ENCODE results near the gene LRRC8B. TPM values are rescaled to one million over a fixed set of nuclear protein-coding genes. Genes with fewer than 3 reads are reported as not detected.

Gene LRRC8B
- total and polyA plus RNA-seq, 2 of the 13 experiments (the other 11 are each of a cell fraction or from before 2014, with no cell fraction given) = 4.9 to 7.6 TPM

DNA sequence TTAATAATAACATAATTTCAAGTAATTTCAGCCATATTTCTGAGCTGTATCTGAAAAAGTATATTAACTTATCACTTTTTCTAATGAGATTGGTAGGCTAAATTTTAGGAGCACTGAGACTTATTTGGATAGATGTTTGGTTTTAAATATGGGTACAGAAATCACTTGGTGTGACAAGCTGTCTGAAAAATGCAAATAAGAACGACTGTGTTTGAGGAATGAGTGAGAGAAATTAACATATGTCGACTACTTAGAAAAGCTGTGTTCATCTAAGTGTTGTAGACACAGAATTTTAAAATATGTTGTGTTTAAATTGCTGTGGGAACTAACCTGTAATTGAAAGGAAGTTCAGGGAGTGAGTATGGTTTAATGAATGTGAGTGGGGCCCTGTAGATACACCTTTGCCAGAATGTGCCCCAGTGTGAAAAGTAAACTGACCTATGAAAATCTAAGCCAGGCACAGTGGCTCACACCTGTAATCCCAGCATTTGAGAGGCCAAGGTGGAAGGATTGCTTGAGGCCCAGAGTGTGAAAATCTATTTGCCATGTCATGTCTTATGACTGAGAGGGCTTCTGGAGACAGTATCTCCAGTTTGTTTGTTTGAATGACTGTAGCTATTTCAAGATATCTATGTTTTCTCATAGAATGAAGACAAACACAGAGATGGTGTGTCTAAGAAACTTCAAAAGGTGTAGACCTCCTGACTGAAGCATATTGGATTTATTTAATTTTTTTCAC, 54.5 kb downstream of the LRRC8B start:
- peaks cover 9% of the 10 kb centered on the region for H3K4me1 ChIP-seq (ENCODE audit: insufficient read depth, low read length)
- peaks cover 3 to 21% of the 10 kb centered on the region in 2 experiments; a peak in 4 of 5 replicates for H3K36me3 ChIP-seq (replicated peaks in 1 of 2; ENCODE audit: control insufficient read depth in 1 of 2, insufficient read depth in 2 of 2, low read length in 2 of 2)
- H2AFZ ChIP-seq (ENCODE audit: low read length) = no peak overlapping the region
- no TSS peak for BruUV-seq (replicated peaks)
- no peak for DNase-seq (ENCODE audit: low spot score)
- TF ChIP-seq ZNF660 (CRISPR knock-in tag; IDR thresholded peaks at IDR 0.05; ENCODE audit: borderline replicate concordance, low read depth) (no peak), SRSF1 (optimal IDR thresholded peaks at IDR 0.05; ENCODE audit: low read depth, low read length) (no peak), ZNF274 (CRISPR knock-in tag; IDR thresholded peaks at IDR 0.05) (no peak), RARG (CRISPR knock-in tag; IDR thresholded peaks at IDR 0.05; ENCODE audit: low read depth) (no peak), ZFX (CRISPR knock-in tag; IDR thresholded peaks at IDR 0.05; ENCODE audit: low read depth) (no peak), CBFB (CRISPR knock-in tag; IDR thresholded peaks at IDR 0.05) (no peak), PLRG1 (conservative IDR thresholded peaks at IDR 0.05) (no peak), KAT8 (CRISPR knock-in tag; IDR thresholded peaks at IDR 0.05) (no peak), PAF1 (CRISPR knock-in tag; IDR thresholded peaks at IDR 0.05) (no peak), SIN3B (IDR thresholded peaks at IDR 0.05; ENCODE audit: low read length) (no peak), PPARG (CRISPR knock-in tag; conservative IDR thresholded peaks at IDR 0.05) (no peak), ZNF431 (CRISPR knock-in tag; IDR thresholded peaks at IDR 0.05; ENCODE audit: borderline replicate concordance, low read depth) (no peak)
- TF ChIP-seq, protein P1, sequence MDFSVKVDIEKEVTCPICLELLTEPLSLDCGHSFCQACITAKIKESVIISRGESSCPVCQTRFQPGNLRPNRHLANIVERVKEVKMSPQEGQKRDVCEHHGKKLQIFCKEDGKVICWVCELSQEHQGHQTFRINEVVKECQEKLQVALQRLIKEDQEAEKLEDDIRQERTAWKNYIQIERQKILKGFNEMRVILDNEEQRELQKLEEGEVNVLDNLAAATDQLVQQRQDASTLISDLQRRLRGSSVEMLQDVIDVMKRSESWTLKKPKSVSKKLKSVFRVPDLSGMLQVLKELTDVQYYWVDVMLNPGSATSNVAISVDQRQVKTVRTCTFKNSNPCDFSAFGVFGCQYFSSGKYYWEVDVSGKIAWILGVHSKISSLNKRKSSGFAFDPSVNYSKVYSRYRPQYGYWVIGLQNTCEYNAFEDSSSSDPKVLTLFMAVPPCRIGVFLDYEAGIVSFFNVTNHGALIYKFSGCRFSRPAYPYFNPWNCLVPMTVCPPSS (IDR thresholded peaks at IDR 0.05) = no peak
- TF ChIP-seq, protein P2, sequence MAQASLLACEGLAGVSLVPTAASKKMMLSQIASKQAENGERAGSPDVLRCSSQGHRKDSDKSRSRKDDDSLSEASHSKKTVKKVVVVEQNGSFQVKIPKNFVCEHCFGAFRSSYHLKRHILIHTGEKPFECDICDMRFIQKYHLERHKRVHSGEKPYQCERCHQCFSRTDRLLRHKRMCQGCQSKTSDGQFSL (CRISPR knock-in tag; IDR thresholded peaks at IDR 0.05) = no peak
- TF ChIP-seq, protein P3, sequence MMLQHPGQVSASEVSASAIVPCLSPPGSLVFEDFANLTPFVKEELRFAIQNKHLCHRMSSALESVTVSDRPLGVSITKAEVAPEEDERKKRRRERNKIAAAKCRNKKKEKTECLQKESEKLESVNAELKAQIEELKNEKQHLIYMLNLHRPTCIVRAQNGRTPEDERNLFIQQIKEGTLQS (CRISPR knock-in tag; IDR thresholded peaks at IDR 0.05) = no peak
- TF ChIP-seq, protein P4, sequence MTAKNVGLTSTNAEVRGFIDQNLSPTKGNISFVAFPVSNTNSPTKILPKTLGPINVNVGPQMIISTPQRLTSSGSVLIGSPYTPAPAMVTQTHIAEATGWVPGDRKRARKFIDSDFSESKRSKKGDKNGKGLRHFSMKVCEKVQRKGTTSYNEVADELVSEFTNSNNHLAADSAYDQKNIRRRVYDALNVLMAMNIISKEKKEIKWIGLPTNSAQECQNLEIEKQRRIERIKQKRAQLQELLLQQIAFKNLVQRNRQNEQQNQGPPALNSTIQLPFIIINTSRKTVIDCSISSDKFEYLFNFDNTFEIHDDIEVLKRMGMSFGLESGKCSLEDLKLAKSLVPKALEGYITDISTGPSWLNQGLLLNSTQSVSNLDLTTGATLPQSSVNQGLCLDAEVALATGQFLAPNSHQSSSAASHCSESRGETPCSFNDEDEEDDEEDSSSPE (CRISPR knock-in tag; IDR thresholded peaks at IDR 0.05) = no peak
- TF ChIP-seq, protein P5, sequence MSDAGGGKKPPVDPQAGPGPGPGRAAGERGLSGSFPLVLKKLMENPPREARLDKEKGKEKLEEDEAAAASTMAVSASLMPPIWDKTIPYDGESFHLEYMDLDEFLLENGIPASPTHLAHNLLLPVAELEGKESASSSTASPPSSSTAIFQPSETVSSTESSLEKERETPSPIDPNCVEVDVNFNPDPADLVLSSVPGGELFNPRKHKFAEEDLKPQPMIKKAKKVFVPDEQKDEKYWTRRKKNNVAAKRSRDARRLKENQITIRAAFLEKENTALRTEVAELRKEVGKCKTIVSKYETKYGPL (CRISPR knock-in tag; IDR thresholded peaks at IDR 0.05) = no peak
- TF ChIP-seq, protein P6, sequence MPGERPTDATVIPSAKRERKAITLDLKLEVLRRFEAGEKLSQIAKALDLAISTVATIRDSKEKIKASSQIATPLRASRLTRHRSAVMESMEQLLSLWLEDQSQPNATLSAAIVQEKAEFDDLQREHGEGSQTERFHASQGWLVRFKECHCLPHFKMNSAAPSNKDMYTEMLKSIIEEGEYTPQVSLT (CRISPR knock-in tag; IDR thresholded peaks at IDR 0.05; ENCODE audit: borderline replicate concordance, low read depth) = no peak
- TF ChIP-seq, protein P7, sequence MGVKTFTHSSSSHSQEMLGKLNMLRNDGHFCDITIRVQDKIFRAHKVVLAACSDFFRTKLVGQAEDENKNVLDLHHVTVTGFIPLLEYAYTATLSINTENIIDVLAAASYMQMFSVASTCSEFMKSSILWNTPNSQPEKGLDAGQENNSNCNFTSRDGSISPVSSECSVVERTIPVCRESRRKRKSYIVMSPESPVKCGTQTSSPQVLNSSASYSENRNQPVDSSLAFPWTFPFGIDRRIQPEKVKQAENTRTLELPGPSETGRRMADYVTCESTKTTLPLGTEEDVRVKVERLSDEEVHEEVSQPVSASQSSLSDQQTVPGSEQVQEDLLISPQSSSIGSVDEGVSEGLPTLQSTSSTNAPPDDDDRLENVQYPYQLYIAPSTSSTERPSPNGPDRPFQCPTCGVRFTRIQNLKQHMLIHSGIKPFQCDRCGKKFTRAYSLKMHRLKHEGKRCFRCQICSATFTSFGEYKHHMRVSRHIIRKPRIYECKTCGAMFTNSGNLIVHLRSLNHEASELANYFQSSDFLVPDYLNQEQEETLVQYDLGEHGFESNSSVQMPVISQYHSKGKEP (CRISPR knock-in tag; IDR thresholded peaks at IDR 0.05) = no peak
- H3K4me3 ChIP-seq (replicated peaks in 1 of 3; ENCODE audit: insufficient read depth in 1 of 3, low read depth in 2 of 3, low read length in 3 of 3) = no peak overlapping the region
- H3K4me2 ChIP-seq (ENCODE audit: low read depth, low read length) = no peak overlapping the region
- H3K27me3 ChIP-seq (ENCODE audit: control insufficient read depth in 1 of 2, insufficient read depth in 2 of 2, low read length in 2 of 2) = no peaks in the 10 kb centered on the region
- no peaks in the 10 kb centered on the region for H3K9me3 ChIP-seq (ENCODE audit: low read length)
- ChIA-PET CTCF (ENCODE audit: low intra/inter-chr PET ratio, low total read pairs) (no interaction called here), POLR2A (interaction anchor here (1.0 to 1.1 kb wide), 2 partner anchors 9 to 13 kb away, joined by 3 read pairs; no protein-coding TSS in a partner anchor)
- H3K79me2 ChIP-seq (ENCODE audit: insufficient read depth, low read length) = no peaks in the 10 kb centered on the region
- 97% methylated on average over 2 of the region's 2 CpGs for WGBS (ENCODE audit: low lambda C conversion rate)
- H3K27ac ChIP-seq (ENCODE audit: extremely low read length, insufficient read depth, low read length) = no peak overlapping the region
- in situ Hi-C loops (cut with HindIII; ENCODE audit: extremely low pct_ligation_motif_present, low pct_unique_long_range_greater_than_20kb) = no loop called here
- H4K20me1 ChIP-seq (ENCODE audit: insufficient read depth, low read length) = no peaks in the 10 kb centered on the region
- ATAC-seq = no peak
- intact Hi-C loops (cut with micrococcal nuclease; ENCODE audit: unreplicated experiment) = no loop called here
- no peak overlapping the region for H3K9ac ChIP-seq (ENCODE audit: insufficient read depth, low read depth, low read length)
- no peak for FAIRE-seq
